SK-N-SH (cell line): ENCODE measurements around the gene BCL7B.

Experiments
- EP300 ChIP-seq, 2 experiments: IDR thresholded peaks; 2 replicates each; pipeline versions ENCODE4 v1.4.0 to v1.6.1; 2012; ENCODE audit warnings: borderline replicate concordance in 1 of 2, low read depth in 1 of 2, low read length in 1 of 2
- EZH2phosphoT487 ChIP-seq: fragments of 200-600 bp; sonication (generic); IDR thresholded peaks from 2 replicates; pipeline ENCODE4 v1.6.1; 2017; ENCODE audit warnings: low read depth, mixed run types, mild to moderate bottlenecking, antibody characterized with exemption, moderate library complexity, borderline replicate concordance
- FOXJ3 ChIP-seq: sonication (generic); formaldehyde crosslinking; IDR thresholded peaks from 2 replicates; pipeline ENCODE4 v1.5.1; 2020; ENCODE audit warnings: mild to moderate bottlenecking, missing genetic modification reagents
- GATA2 ChIP-seq: sonication (generic); formaldehyde crosslinking; IDR thresholded peaks from 2 replicates; pipeline ENCODE4 v1.5.0; 2020; ENCODE audit warnings: mild to moderate bottlenecking, missing genetic modification reagents
- JUND ChIP-seq: IDR thresholded peaks from 2 replicates; pipeline ENCODE4 v1.4.0; 2012
- POLR2AphosphoS5 ChIP-seq: IDR thresholded peaks from 2 replicates; pipeline ENCODE4 v1.6.1; 2012; ENCODE audit warnings: low read depth, low read length
- RAD21 ChIP-seq: IDR thresholded peaks from 2 replicates; pipeline ENCODE4 v1.6.1; 2012; ENCODE audit warnings: mild to moderate bottlenecking, low read length
- TAF1 ChIP-seq: IDR thresholded peaks from 2 replicates; pipeline ENCODE4 v1.6.1; 2012; ENCODE audit warnings: low read depth, mild to moderate bottlenecking, low read length, moderate library complexity, borderline replicate concordance
- YY1 ChIP-seq: IDR thresholded peaks from 2 replicates; pipeline ENCODE4 v1.4.0; 2012; ENCODE audit warnings: low read depth, mild to moderate bottlenecking
- TF ChIP-seq, protein P1 (sequence below): fragments of 150-350 bp; IDR thresholded peaks from 2 replicates; pipeline ENCODE4 v1.6.1; 2017; ENCODE audit warnings: antibody characterized with exemption, low read length, low read depth, borderline replicate concordance
- TF ChIP-seq, protein P2 (sequence below): fragments of 200-600 bp; sonication (generic); IDR thresholded peaks from 2 replicates; pipeline ENCODE4 v1.6.1; 2017; ENCODE audit warnings: antibody characterized with exemption, mild to moderate bottlenecking, moderate library complexity
- TF ChIP-seq, protein P3 (sequence below): IDR thresholded peaks from 2 replicates; pipeline ENCODE4 v1.4.0; 2012; ENCODE audit warnings: low read depth

GRCh38 chr7:73557397-73558257 lies at the start of gene BCL7B:
- TF ChIP-seq EZH2phosphoT487 (no peak), POLR2AphosphoS5 (no peak; the same call in 1 of the 2 replicates), TAF1 (peak; percentile 32; the same call in 1 of the 2 replicates), RAD21 (no peak), EP300 (IDR thresholded peaks at IDR 0.05; ENCODE audit: borderline replicate concordance in 1 of 2, low read depth in 1 of 2, low read length in 1 of 2) (no peak), FOXJ3 (CRISPR knock-in tag) (no peak), JUND (no peak), YY1 (peak; percentile 51; the same call in 1 of the 2 replicates), GATA2 (CRISPR knock-in tag) (no peak)
- TF ChIP-seq, protein P1, sequence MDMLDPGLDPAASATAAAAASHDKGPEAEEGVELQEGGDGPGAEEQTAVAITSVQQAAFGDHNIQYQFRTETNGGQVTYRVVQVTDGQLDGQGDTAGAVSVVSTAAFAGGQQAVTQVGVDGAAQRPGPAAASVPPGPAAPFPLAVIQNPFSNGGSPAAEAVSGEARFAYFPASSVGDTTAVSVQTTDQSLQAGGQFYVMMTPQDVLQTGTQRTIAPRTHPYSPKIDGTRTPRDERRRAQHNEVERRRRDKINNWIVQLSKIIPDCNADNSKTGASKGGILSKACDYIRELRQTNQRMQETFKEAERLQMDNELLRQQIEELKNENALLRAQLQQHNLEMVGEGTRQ: no peak
- TF ChIP-seq, protein P2, sequence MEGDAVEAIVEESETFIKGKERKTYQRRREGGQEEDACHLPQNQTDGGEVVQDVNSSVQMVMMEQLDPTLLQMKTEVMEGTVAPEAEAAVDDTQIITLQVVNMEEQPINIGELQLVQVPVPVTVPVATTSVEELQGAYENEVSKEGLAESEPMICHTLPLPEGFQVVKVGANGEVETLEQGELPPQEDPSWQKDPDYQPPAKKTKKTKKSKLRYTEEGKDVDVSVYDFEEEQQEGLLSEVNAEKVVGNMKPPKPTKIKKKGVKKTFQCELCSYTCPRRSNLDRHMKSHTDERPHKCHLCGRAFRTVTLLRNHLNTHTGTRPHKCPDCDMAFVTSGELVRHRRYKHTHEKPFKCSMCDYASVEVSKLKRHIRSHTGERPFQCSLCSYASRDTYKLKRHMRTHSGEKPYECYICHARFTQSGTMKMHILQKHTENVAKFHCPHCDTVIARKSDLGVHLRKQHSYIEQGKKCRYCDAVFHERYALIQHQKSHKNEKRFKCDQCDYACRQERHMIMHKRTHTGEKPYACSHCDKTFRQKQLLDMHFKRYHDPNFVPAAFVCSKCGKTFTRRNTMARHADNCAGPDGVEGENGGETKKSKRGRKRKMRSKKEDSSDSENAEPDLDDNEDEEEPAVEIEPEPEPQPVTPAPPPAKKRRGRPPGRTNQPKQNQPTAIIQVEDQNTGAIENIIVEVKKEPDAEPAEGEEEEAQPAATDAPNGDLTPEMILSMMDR: no peak
- TF ChIP-seq, protein P3, sequence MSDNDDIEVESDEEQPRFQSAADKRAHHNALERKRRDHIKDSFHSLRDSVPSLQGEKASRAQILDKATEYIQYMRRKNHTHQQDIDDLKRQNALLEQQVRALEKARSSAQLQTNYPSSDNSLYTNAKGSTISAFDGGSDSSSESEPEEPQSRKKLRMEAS: peak; percentile 98
